Measurements from ENCODE around the gene SRP9.

GRCh38 chr1:225834417-225835329 lies 57.0 kb downstream of the SRP9 start:
- TF ChIP-seq CTCF (IDR thresholded peaks at IDR 0.05) (no peak), POLR2A (IDR thresholded peaks at IDR 0.05) (peak in 1 of 2 donors; percentile 39)
